ENCODE measurements around the gene TRIM7. TPM values are rescaled to one million over a fixed set of nuclear protein-coding genes. Genes with fewer than 3 reads are reported as not detected.

Gene TRIM7
- total and polyA plus RNA-seq, 2 of the 4 experiments (the other 2 are of a cell fraction) = 0.54 to 1.0 TPM

DNA sequence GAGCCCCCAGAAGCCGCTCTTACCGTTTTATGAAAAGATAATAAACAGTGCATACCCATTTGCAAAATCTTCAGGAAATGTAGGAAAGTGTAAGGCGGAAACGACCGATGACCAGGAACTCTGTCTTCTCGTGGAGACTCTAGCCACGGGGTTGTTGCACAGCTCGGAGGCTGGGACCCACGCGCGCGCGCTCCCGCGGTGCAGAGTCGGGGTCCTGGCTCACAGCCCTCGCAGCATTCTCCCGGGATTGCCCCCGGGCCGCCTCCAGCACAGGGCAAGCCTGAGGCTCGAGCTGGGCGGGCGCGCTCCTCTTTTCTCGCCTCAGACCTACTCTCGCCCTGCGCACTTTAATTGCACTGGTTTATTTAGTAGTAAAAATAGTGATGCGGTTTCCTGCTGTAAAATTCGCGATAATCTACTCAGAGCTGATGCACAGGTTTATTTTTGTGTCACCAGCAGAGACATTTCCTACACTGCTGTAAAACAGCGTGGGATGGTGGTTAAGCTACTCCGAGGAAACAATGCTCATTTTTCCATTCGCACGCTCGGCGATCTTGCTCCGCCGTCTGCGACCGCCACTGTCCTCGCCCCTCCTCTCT lies 15.5 kb downstream of the TRIM7 start:
- intact Hi-C loops (cut with micrococcal nuclease) = loop anchor here (5.0 kb wide), 1 partner anchor 73 kb away; the partner anchor contains the start of gene TRIM52
- dilution Hi-C loops (cut with HindIII; ENCODE audit: low sequenced_read_pairs, unreplicated experiment) = no loop called here
- H3K27me3 ChIP-seq (ENCODE audit: control insufficient read depth, insufficient read depth, low read length) = no peaks in the 10 kb centered on the region
- peak; percentile 30 for DNase-seq
- H3K9ac ChIP-seq (ENCODE audit: low read depth, low read length) = peak overlapping the region; percentile 10
- peak overlapping the region; percentile 99 for H2AFZ ChIP-seq (replicated peaks; ENCODE audit: low read length, poor library complexity)
- H3K9me3 ChIP-seq (ENCODE audit: control insufficient read depth, insufficient read depth, low read length) = no peaks in the 10 kb centered on the region
- H2BK5ac ChIP-seq (ENCODE audit: low read depth, low read length, poor library complexity, severe bottlenecking) = no peak overlapping the region
- peak overlapping the region; percentile 81 for H2AK9ac ChIP-seq (replicated peaks; ENCODE audit: low read depth, low read length, poor library complexity)
- H3K14ac ChIP-seq (replicated peaks; ENCODE audit: low read depth, low read length) = no peak overlapping the region
- no peak overlapping the region for H4K91ac ChIP-seq (ENCODE audit: insufficient read depth, low read depth, low read length)
- BruUV-seq (replicated peaks) = no TSS peak
- no peak overlapping the region for H4K8ac ChIP-seq (ENCODE audit: low read depth in 2 of 2, low read length in 2 of 2)
- H3K4me1 ChIP-seq (ENCODE audit: control insufficient read depth, insufficient read depth, low read length) = peaks cover 4% of the 10 kb centered on the region
- WGBS, 2 experiments (ENCODE audit: extremely low coverage in 2 of 2, insufficient read length in 1 of 2) = no CpG with 5 or more reads among the region's 41 CpGs
- in situ Hi-C loops (cut with MboI; ENCODE audit: low sequenced_read_pairs) = loop anchor here (5.0 to 10.0 kb wide), 2 partner anchors 68 to 385 kb away; partner anchors contain the start of gene MGAT1
- peak overlapping the region; percentile 87 for H3K4me2 ChIP-seq (ENCODE audit: low read depth, low read length)
- no peak overlapping the region; the same call in 1 of the 2 replicates for H3K23ac ChIP-seq (ENCODE audit: low read depth, low read length)
- peak overlapping the region; percentile 65 for H3K4me3 ChIP-seq (ENCODE audit: insufficient read depth, low read depth, low read length)
- H4K20me1 ChIP-seq (ENCODE audit: insufficient read depth, low read length) = peaks cover 12% of the 10 kb centered on the region
- POLR2A ChIA-PET (ENCODE audit: unreplicated experiment) = no interaction called here
- H3K9me1 ChIP-seq (ENCODE audit: insufficient read depth, low read length) = peaks cover 5% of the 10 kb centered on the region
- H2BK20ac ChIP-seq (ENCODE audit: low read depth, low read length) = no peak overlapping the region
- H2BK15ac ChIP-seq (ENCODE audit: low read depth, low read length) = no peak overlapping the region
- no peak overlapping the region for H2AK5ac ChIP-seq (ENCODE audit: low read depth, low read length)
- no peak overlapping the region for H2BK120ac ChIP-seq (ENCODE audit: low read depth, low read length)
- no peak for ATAC-seq (ENCODE audit: low read depth)
- H3K4ac ChIP-seq (ENCODE audit: low read depth, low read length) = no peak overlapping the region
- H3K36me3 ChIP-seq (ENCODE audit: control insufficient read depth, insufficient read depth, low read length) = no peaks in the 10 kb centered on the region
- CTCF ChIA-PET = interaction anchor here (1.0 kb wide), 2 partner anchors 18 to 90 kb away, joined by 3 to 4 read pairs; no protein-coding TSS in a partner anchor
- H3K18ac ChIP-seq (ENCODE audit: low read depth, low read length) = no peak overlapping the region
- H3K56ac ChIP-seq (ENCODE audit: extremely low read depth, insufficient read depth, low read length) = no peak overlapping the region
- H4K5ac ChIP-seq (ENCODE audit: low read depth, low read length) = no peak overlapping the region
- TF ChIP-seq, protein P1, sequence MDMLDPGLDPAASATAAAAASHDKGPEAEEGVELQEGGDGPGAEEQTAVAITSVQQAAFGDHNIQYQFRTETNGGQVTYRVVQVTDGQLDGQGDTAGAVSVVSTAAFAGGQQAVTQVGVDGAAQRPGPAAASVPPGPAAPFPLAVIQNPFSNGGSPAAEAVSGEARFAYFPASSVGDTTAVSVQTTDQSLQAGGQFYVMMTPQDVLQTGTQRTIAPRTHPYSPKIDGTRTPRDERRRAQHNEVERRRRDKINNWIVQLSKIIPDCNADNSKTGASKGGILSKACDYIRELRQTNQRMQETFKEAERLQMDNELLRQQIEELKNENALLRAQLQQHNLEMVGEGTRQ (IDR thresholded peaks at IDR 0.05; ENCODE audit: low read depth, low read length) = no peak
- H3K27ac ChIP-seq (ENCODE audit: insufficient read depth, low read length) = no peak overlapping the region; the same call in 1 of the 2 replicates
- peaks cover 10 to 11% of the 10 kb centered on the region in 2 experiments; a peak in 3 of 4 replicates for H3K79me1 ChIP-seq (ENCODE audit: low read depth in 1 of 2, low read length in 2 of 2)

All from IMR-90 (cell line).